ENCODE measurements around the gene IRAK3. TPM values are rescaled to one million over a fixed set of nuclear protein-coding genes. Genes with fewer than 3 reads are reported as not detected.
"Not testable (repeated sequence)": the region's sequence is repeated elsewhere in the genome, so short reads cannot be mapped to it uniquely, and the experiment has no call there.

The IRAK3 gene
- total RNA-seq, 4 donors from 2014 or later, result 12.2 to 21.5 (median 13.6) TPM

DNA sequence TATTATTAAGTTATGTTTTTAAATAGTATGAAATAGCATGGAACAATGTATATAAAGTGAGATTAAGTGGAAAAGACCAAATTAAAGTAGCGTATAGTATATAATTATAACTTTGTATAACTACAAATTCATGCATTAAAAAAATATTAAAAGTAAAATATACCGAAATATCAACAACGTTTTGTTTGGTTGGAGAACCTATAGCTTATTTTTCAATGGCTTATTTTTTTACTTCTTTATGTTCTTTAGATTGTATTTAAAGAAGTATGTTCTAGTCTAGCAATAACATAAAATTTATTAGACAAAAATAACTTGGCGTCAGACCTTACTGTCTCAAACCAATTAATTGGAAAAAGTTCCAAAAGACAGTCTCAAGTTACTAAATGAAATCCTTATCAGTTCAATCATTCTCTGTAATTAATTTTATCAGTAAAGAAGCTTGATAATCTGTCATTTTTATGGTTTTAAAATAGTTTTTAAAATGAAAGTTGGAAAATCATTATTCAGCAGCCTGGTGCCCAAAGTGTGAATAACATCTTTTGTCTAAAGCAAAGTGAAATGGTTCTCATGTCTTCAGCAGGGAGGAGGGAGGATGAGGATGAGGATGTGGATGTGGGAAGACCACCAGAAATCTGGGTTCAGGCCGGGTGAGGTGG, 46.7 kb downstream of the IRAK3 start:
- WGBS, result 37% methylated on average over 5 of the region's 5 CpGs
- peaks cover 0 to 12% (median 2%) of the 10 kb centered on the region in 4 donors for H3K4me1 ChIP-seq
- peaks cover 0 to 48% (median 0%) of the 10 kb centered on the region in 4 donors for H3K27me3 ChIP-seq
- intact Hi-C loops (cut with DNase I), result loop anchor here (10.0 kb wide), 1 partner anchor 91 kb away; no protein-coding TSS in a partner anchor
- peak overlapping the region; percentile 38 to 59 (median 49) for H3K27ac ChIP-seq (replicated peaks in 1 of 4)
- H3K9me3 ChIP-seq, result no peaks in the 10 kb centered on the region
- DNase-seq (ENCODE audit: extremely low spot score), result no peak
- peak overlapping the region; percentile 50 to 64 (median 54) for H3K4me3 ChIP-seq
- peaks cover 0 to 6% (median 0%) of the 10 kb centered on the region in 4 donors for H3K36me3 ChIP-seq
- TF ChIP-seq POLR2A (IDR thresholded peaks at IDR 0.05; ENCODE audit: low read depth) (no peak), POLR2AphosphoS5 (IDR thresholded peaks at IDR 0.05) (no peak), EP300 (IDR thresholded peaks at IDR 0.05) (no peak)
- TF ChIP-seq, protein P1, sequence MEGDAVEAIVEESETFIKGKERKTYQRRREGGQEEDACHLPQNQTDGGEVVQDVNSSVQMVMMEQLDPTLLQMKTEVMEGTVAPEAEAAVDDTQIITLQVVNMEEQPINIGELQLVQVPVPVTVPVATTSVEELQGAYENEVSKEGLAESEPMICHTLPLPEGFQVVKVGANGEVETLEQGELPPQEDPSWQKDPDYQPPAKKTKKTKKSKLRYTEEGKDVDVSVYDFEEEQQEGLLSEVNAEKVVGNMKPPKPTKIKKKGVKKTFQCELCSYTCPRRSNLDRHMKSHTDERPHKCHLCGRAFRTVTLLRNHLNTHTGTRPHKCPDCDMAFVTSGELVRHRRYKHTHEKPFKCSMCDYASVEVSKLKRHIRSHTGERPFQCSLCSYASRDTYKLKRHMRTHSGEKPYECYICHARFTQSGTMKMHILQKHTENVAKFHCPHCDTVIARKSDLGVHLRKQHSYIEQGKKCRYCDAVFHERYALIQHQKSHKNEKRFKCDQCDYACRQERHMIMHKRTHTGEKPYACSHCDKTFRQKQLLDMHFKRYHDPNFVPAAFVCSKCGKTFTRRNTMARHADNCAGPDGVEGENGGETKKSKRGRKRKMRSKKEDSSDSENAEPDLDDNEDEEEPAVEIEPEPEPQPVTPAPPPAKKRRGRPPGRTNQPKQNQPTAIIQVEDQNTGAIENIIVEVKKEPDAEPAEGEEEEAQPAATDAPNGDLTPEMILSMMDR (IDR thresholded peaks at IDR 0.05), result peak in 1 of 3 experiments; percentile 11

GRCh38 chr12:66236282-66236675, 47.3 kb downstream of the IRAK3 start:
- 98% methylated on average over 4 of the region's 4 CpGs for WGBS
- DNase-seq (ENCODE audit: extremely low spot score); H3K4me3 ChIP-seq; H3K9me3 ChIP-seq; H3K36me3 ChIP-seq; H3K27ac ChIP-seq (replicated peaks in 1 of 4): not testable (repeated sequence)
- H3K27me3 ChIP-seq, result peaks cover 0 to 48% (median 0%) of the 10 kb centered on the region in 4 donors
- H3K4me1 ChIP-seq, result peaks cover 0 to 12% (median 2%) of the 10 kb centered on the region in 4 donors
- intact Hi-C loops (cut with DNase I), result loop anchor here (10.0 kb wide), 1 partner anchor 91 kb away; no protein-coding TSS in a partner anchor

GRCh38 chr12:66236969-66237368, 48.0 kb downstream of the IRAK3 start:
- H3K4me3 ChIP-seq, result no peak overlapping the region
- peaks cover 0 to 48% (median 0%) of the 10 kb centered on the region in 4 donors for H3K27me3 ChIP-seq

GRCh38 chr12:66237505-66238175, 48.6 kb downstream of the IRAK3 start:
- Histone ChIP-seq H3K4me3 (no peak overlapping the region), H3K27me3 (peaks cover 0 to 48% (median 0%) of the 10 kb centered on the region in 4 donors), H3K4me1 (peaks cover 0 to 12% (median 2%) of the 10 kb centered on the region in 4 donors), H3K27ac (replicated peaks in 1 of 4) (no peak overlapping the region), H3K9me3 (no peaks in the 10 kb centered on the region), H3K36me3 (no peaks in the 10 kb centered on the region)
- intact Hi-C loops (cut with DNase I), result loop anchor here (10.0 kb wide), 1 partner anchor 93 kb away; no protein-coding TSS in a partner anchor
- DNase-seq (ENCODE audit: extremely low spot score), result no peak
- TF ChIP-seq EP300 (IDR thresholded peaks at IDR 0.05) (no peak), POLR2AphosphoS5 (IDR thresholded peaks at IDR 0.05) (no peak), POLR2A (IDR thresholded peaks at IDR 0.05; ENCODE audit: low read depth) (no peak)
- TF ChIP-seq, protein P1 (IDR thresholded peaks at IDR 0.05), result no peak
- 76% methylated on average over 2 of the region's 2 CpGs for WGBS

More at GRCh38 chr12:66236969-66237368, 48.0 kb downstream of the IRAK3 start:
- intact Hi-C loops (cut with DNase I), result loop anchor here (10.0 kb wide), 1 partner anchor 92 kb away; no protein-coding TSS in a partner anchor
- no peak overlapping the region for H3K27ac ChIP-seq (replicated peaks in 1 of 4)
- H3K9me3 ChIP-seq, result no peaks in the 10 kb centered on the region
- TF ChIP-seq EP300 (IDR thresholded peaks at IDR 0.05) (no peak), POLR2AphosphoS5 (IDR thresholded peaks at IDR 0.05) (no peak), POLR2A (IDR thresholded peaks at IDR 0.05; ENCODE audit: low read depth) (no peak)
- TF ChIP-seq, protein P1 (IDR thresholded peaks at IDR 0.05), result no peak
- WGBS, result 79% methylated on average over 2 of the region's 2 CpGs
- H3K4me1 ChIP-seq, result peaks cover 0 to 12% (median 2%) of the 10 kb centered on the region in 4 donors
- no peaks in the 10 kb centered on the region for H3K36me3 ChIP-seq
- DNase-seq (ENCODE audit: extremely low spot score), result no peak

- Histone ChIP-seq H3K4me1 (peaks cover 0 to 12% (median 2%) of the 10 kb centered on the region in 4 donors), H3K36me3 (no peaks in the 10 kb centered on the region), H3K27ac (replicated peaks in 1 of 4) (no peak overlapping the region), H3K27me3 (peaks cover 0 to 46% (median 0%) of the 10 kb centered on the region in 4 donors), H3K4me3 (no peak overlapping the region), H3K9me3 (no peaks in the 10 kb centered on the region)
- intact Hi-C loops (cut with DNase I), result loop anchor here (10.0 kb wide), 1 partner anchor 94 kb away; no protein-coding TSS in a partner anchor
- TF ChIP-seq POLR2A (IDR thresholded peaks at IDR 0.05; ENCODE audit: low read depth), result no peak
- no peak for DNase-seq (ENCODE audit: extremely low spot score)
- 71% methylated on average over 1 of the region's 1 CpG for WGBS
Observed at GRCh38 chr12:66239295-66239694, 50.3 kb downstream of the IRAK3 start.

All from esophagus muscularis mucosa (tissue), 4 donors.